ENCODE measurements around the gene MRPL18. TPM values are rescaled to one million over a fixed set of nuclear protein-coding genes. Genes with fewer than 3 reads are reported as not detected.

The MRPL18 gene
- total and polyA plus RNA-seq, 2 of the 8 experiments (the other 6 are each of a cell fraction or from before 2014, with no cell fraction given) = 58.7 to 79.8 TPM

DNA sequence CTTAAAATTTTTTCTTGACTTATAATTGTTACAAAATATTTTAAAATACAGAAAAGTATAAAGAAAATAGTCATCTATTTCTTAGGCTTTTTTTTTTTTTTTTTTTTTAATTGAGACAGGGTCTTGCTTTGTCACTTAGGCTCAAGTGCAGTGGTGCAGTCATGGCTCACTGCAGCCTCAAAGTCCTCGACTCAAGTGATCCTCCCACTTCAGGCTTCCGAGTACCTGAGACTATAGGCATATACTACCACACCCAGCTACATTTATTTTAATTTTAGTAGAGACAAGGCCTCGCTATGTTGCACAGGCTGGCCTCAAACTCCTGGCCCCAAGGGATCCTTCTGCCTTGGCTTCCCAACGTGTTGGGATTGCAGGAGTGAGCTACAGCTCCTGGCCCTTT is 33.8 kb upstream of the MRPL18 start:
- Histone ChIP-seq H3K4me1 (replicated peaks in 1 of 4; ENCODE audit: control insufficient read depth in 3 of 4, insufficient read depth in 4 of 4, low read length in 3 of 4) (peaks cover 3 to 10% (median 7%) of the 10 kb centered on the region in 4 experiments; a peak in 6 of 7 replicates), H4K20me1 (replicated peaks in 1 of 2; ENCODE audit: control insufficient read depth in 1 of 2, insufficient read depth in 2 of 2, low read length in 2 of 2) (peaks cover 4 to 10% of the 10 kb centered on the region in 2 experiments), H3K56ac (replicated peaks; ENCODE audit: insufficient read length, low read depth, low read length) (no peak overlapping the region), H3K14ac (ENCODE audit: insufficient read length) (no peak overlapping the region), H2BK15ac (ENCODE audit: low read length) (no peak overlapping the region), H2AK5ac (ENCODE audit: low read depth, low read length) (no peak overlapping the region), H3K9me3 (ENCODE audit: insufficient read depth in 2 of 2, low read depth in 1 of 2, low read length in 1 of 2) (no peaks in the 10 kb centered on the region), H2AFZ (ENCODE audit: low read length) (no peak overlapping the region), H3K23me2 (ENCODE audit: low read depth, low read length) (peaks cover 5% of the 10 kb centered on the region; the same call in 1 of the 2 replicates), H3K9ac (replicated peaks in 1 of 4; ENCODE audit: extremely low read depth in 1 of 4, low read depth in 3 of 4, low read length in 3 of 4) (no peak overlapping the region), H4K91ac (replicated peaks; ENCODE audit: insufficient read length, low read length) (no peak overlapping the region), H3K4me2 (ENCODE audit: insufficient read depth in 1 of 2, low read depth in 2 of 2, low read length in 2 of 2) (no peak overlapping the region), H3K79me2 (ENCODE audit: control insufficient read depth in 1 of 2, insufficient read depth in 2 of 2, low read length in 2 of 2) (peaks cover 0 to 5% of the 10 kb centered on the region in 2 experiments; a peak in 2 of 4 replicates), H3K36me3 (ENCODE audit: control insufficient read depth in 2 of 4, insufficient read depth in 4 of 4, low read length in 3 of 4) (peaks cover 19 to 73% (median 46%) of the 10 kb centered on the region in 4 experiments), H3K4ac (replicated peaks; ENCODE audit: insufficient read length, low read depth, low read length) (no peak overlapping the region), H2BK12ac (ENCODE audit: low read depth, low read length) (no peak overlapping the region), H3K27ac (ENCODE audit: low read depth, low read length) (no peak overlapping the region), H3K18ac (ENCODE audit: extremely low read depth, low read length) (no peak overlapping the region), H3K4me3 (ENCODE audit: extremely low read depth in 1 of 4, insufficient read depth in 2 of 4, low read depth in 3 of 4, low read length in 4 of 4) (no peak overlapping the region), H2BK20ac (ENCODE audit: low read length) (no peak overlapping the region), H2BK120ac (replicated peaks; ENCODE audit: low read depth, low read length) (no peak overlapping the region), H4K5ac (ENCODE audit: insufficient read length, low read depth, low read length) (no peak overlapping the region), H3K23ac (ENCODE audit: insufficient read length) (no peak overlapping the region), H4K8ac (ENCODE audit: extremely low read depth, insufficient read depth, low read length) (no peak overlapping the region), H3K79me1 (ENCODE audit: low read depth, low read length) (no peaks in the 10 kb centered on the region; the same call in 1 of the 2 replicates), H2BK5ac (ENCODE audit: low read depth, low read length) (no peak overlapping the region), H3K27me3 (replicated peaks in 1 of 4; ENCODE audit: control insufficient read depth in 3 of 4, extremely low read depth in 1 of 4, insufficient read depth in 3 of 4, low read length in 3 of 4) (no peaks in the 10 kb centered on the region)
- 88% methylated on average over 4 of the region's 4 CpGs; no CpG with 5 or more reads in 1 of the 2 experiments for WGBS, 2 experiments (ENCODE audit: extremely low coverage in 1 of 2, insufficient coverage in 1 of 2, insufficient read length in 1 of 2, insufficient replicate concordance in 2 of 2, low coverage in 1 of 2, low lambda C conversion rate in 2 of 2, missing lambda C conversion rate in 1 of 2)
- DNase-seq (ENCODE audit: low read depth in 1 of 2, low spot score in 2 of 2) (no peak), FAIRE-seq (no peak)
- POLR2A ChIA-PET (ENCODE audit: partially characterized antibody) = interaction anchor here (1.1 to 5.9 kb wide), 9 partner anchors 10 to 64 kb away, joined by 3 to 60 read pairs (median 4); partner anchors contain the start of genes MRPL18, TCP1 and WTAP
- CTCF ChIA-PET (ENCODE audit: partially characterized antibody) = interaction anchor here (1.0 kb wide), 1 partner anchor 16 kb away, joined by 3 read pairs; no protein-coding TSS in a partner anchor
- TF ChIP-seq POLR2AphosphoS5 (IDR thresholded peaks at IDR 0.05; ENCODE audit: low read depth, low read length) = peak; percentile 30; the same call in 1 of the 2 replicates
- TF ChIP-seq POLR2A (IDR thresholded peaks at IDR 0.05; ENCODE audit: control extremely low read depth in 1 of 2, low read depth in 2 of 2, low read length in 2 of 2) = no peak

Data from H1 (cell line).